NCI-H2196 (cell line): ENCODE measurements around the gene CYB5R3.
"Not testable (repeated sequence)": the region's sequence is repeated elsewhere in the genome, so short reads cannot be mapped to it uniquely, and the experiment has no call there.

Experiments used
- DNase-seq: peaks from one replicate; lab custom pipeline; 2025; ENCODE audit not compliant: unreplicated experiment; lab: John Stamatoyannopoulos, UW

The CYB5R3 gene

GRCh38 chr22:42608136-42608822 is 40.9 kb downstream of the CYB5R3 start:
- DNase-seq = no peak

- not testable (repeated sequence) for DNase-seq
Measured at GRCh38 chr22:42607641-42608040, 41.6 kb downstream of the CYB5R3 start.

- no peak for DNase-seq
Measured at GRCh38 chr22:42604403-42604802, 44.8 kb downstream of the CYB5R3 start.

- DNase-seq = no peak
Measured at GRCh38 chr22:42603427-42603826, 45.8 kb downstream of the CYB5R3 start.

GRCh38 chr22:42602470-42602869 is 46.7 kb downstream of the CYB5R3 start:
- no peak for DNase-seq

- DNase-seq = no peak
Measured at GRCh38 chr22:42601879-42602465, 47.2 kb downstream of the CYB5R3 start.

GRCh38 chr22:42596863-42597530 is 52.2 kb downstream of the CYB5R3 start:
- DNase-seq = no peak

GRCh38 chr22:42596336-42596735 is 52.9 kb downstream of the CYB5R3 start:
- no peak for DNase-seq

GRCh38 chr22:42595434-42595833 is 53.8 kb downstream of the CYB5R3 start:
- DNase-seq = no peak

GRCh38 chr22:42591987-42592386 is 57.2 kb downstream of the CYB5R3 start:
- no peak for DNase-seq

GRCh38 chr22:42587588-42588175 is 61.5 kb downstream of the CYB5R3 start:
- no peak for DNase-seq

GRCh38 chr22:42586381-42586780 is 62.8 kb downstream of the CYB5R3 start:
- no peak for DNase-seq

- no peak for DNase-seq
Measured at GRCh38 chr22:42585096-42585495, 64.1 kb downstream of the CYB5R3 start.

GRCh38 chr22:42584364-42584940 is 64.7 kb downstream of the CYB5R3 start:
- DNase-seq = no peak

GRCh38 chr22:42582987-42583386 is 66.2 kb downstream of the CYB5R3 start:
- DNase-seq = no peak

- peak; percentile 76 for DNase-seq
Measured at GRCh38 chr22:42581762-42582716, 67.2 kb downstream of the CYB5R3 start.

- DNase-seq = not testable (repeated sequence)
Measured at GRCh38 chr22:42581194-42581761, 67.9 kb downstream of the CYB5R3 start.

- not testable (repeated sequence) for DNase-seq
Measured at GRCh38 chr22:42580040-42580439, 69.2 kb downstream of the CYB5R3 start.

GRCh38 chr22:42577623-42578240 is 71.5 kb downstream of the CYB5R3 start:
- no peak for DNase-seq

- not testable (repeated sequence) for DNase-seq
Measured at GRCh38 chr22:42577141-42577540, 72.1 kb downstream of the CYB5R3 start.
